Activated naive CD4-positive, alpha-beta T cell treated with Interleukin-2 at 50 U/mL for 16 hours (primary cell): ENCODE results near the gene ZNF628.

Experiments used
- DNase-seq: peaks from one replicate; pipeline ENCODE4 v3.0.0-alpha.2; 2020

The ZNF628 gene

DNA sequence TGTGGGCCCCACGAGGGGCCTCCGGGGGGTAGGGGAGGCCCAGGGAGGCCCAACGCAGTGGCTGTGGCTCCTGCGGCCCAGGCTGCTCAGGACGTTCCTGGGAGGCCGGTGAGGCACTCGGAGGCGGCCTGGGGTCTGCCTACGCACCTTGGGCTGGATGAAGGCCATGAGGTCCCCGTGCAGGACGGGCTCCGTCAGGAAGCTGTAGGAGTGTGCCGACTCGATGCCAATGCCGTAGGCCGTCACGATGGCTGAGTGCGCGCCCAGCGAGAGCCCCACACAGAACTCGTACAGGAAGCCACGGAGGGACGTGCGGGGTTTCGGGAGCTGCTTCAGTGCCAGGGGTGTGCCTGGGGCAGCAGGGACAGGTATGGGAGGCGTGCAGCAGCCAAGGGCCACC, 54.6 kb downstream of the ZNF628 start:
- DNase-seq: no peak
